Esophagus squamous epithelium (tissue), 5 donors: Measurements from ENCODE around the gene TERT. TPM values are rescaled to one million over a fixed set of nuclear protein-coding genes. Genes with fewer than 3 reads are reported as not detected.

Experiments used
- DNase-seq: peaks from one replicate; lab custom pipeline; 2025; lab: John Stamatoyannopoulos, UW
- H3K27ac ChIP-seq, 4 donors: fragments of 200-600 bp; sonication (generic); one replicate each; pipeline ENCODE4 v1.5.1; 2016 to 2019; ENCODE audit warnings: mild to moderate bottlenecking in 1 of 4
- H3K27me3 ChIP-seq, 4 donors: fragments of 200-600 bp; sonication (generic); 1 replicate in 3 of 4; 2 replicates in 1 of 4; pipeline versions ENCODE4 v1.5.1 to v1.6.0; 2017 to 2021; ENCODE audit warnings: antibody characterized with exemption in 1 of 4
- H3K36me3 ChIP-seq, 3 donors: fragments of 200-600 bp; sonication (generic); one replicate each; pipeline ENCODE4 v1.5.1; 2016 to 2019
- H3K4me1 ChIP-seq, 3 donors: fragments of 200-600 bp; sonication (generic); one replicate each; pipeline ENCODE4 v1.5.1; 2017 to 2019
- H3K4me3 ChIP-seq, 4 donors: fragments of 200-600 bp; sonication (generic); 1 replicate in 3 of 4; 2 replicates in 1 of 4; pipeline ENCODE4 v1.5.1; 2016 to 2019; ENCODE audit warnings: mild to moderate bottlenecking in 2 of 4, moderate library complexity in 1 of 4
- H3K9me3 ChIP-seq, 3 donors: fragments of 200-600 bp; sonication (generic); one replicate each; pipeline ENCODE4 v1.5.1; 2016 to 2019
- POLR2A ChIP-seq, 4 donors: fragments of 450-650 bp; IDR thresholded peaks; one replicate each; pipeline ENCODE4 v1.6.1; 2017; ENCODE audit warnings: antibody characterized with exemption in 4 of 4, mild to moderate bottlenecking in 4 of 4, moderate library complexity in 3 of 4
- WGBS, 2 donors: methylation state at CpG; one replicate each; pipeline ENCODE4 v1.1.5; 2018; 5-methylcytosine and 5-hydroxymethylcytosine counted together
- intact Hi-C: fragments of 100-400 bp; cut with DNase I; formaldehyde crosslinking; loops from one replicate; pipeline ENCODE4 v1.15.0; 2022
- total RNA-seq, 4 donors: library from RNA; depleted of rRNA; stranded (reverse); fragments of >200 nt; gene quantifications; one replicate each; pipeline ENCODE4 v1.1.0, GENCODE V29; 2016
- TF ChIP-seq, protein P1 (sequence below), 6 experiments: fragments of 450-650 bp in 4 of 6; fragments of 200-600 bp in 2 of 6; sonication (generic) in 2 of 6; IDR thresholded peaks; one replicate each; pipeline ENCODE4 v1.5.1; 2016 to 2019; ENCODE audit warnings: antibody characterized with exemption in 6 of 6, mild to moderate bottlenecking in 4 of 6, moderate library complexity in 4 of 6
- donor health status: DM: yes; HTN: yes; CAD: no.

The TERT gene
- total RNA-seq, 4 donors from 2014 or later: 0.19 to 9.5 (median 0.31) TPM; not detected in 1

DNA sequence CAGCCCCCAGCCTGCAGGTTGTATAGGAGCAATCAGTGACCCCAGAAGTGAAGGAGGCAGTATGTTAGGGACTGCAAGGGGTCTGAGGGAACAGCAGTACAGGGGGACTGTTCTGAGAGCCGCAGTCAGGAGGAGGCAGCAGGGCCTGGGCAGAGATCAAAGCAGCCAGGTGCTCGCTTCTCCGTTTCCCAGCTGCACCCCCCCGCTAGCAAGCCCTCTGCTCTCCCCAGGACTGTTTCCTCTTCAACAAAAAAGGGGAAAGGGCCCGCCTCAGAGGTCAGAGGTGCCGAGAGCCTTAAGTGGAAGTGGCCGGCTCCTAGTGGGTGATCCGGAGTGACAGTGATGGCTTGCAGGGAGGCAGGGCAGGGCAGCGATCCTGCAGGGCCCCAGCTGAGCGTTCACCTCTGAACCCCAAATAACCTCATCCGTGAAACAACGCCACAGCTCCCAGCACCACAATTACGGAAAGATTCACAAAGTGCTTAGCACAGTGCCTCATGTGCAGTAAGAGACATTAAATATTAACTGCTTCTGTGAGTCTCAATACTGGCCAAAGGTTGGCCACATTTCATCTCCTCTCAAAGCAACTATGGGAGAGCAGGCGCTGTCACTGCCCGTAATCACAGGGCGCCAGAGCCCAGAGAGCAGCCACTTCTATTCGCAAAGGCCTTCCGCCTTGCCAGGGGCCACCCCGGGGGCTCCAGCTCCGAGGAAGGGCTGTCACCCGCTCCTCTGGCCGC lies 42.1 kb upstream of the TERT start:
- no peak for DNase-seq
- H3K36me3 ChIP-seq: peaks cover 33 to 100% (median 59%) of the 10 kb centered on the region in 3 donors
- H3K27ac ChIP-seq: no peak overlapping the region
- TF ChIP-seq, protein P1, sequence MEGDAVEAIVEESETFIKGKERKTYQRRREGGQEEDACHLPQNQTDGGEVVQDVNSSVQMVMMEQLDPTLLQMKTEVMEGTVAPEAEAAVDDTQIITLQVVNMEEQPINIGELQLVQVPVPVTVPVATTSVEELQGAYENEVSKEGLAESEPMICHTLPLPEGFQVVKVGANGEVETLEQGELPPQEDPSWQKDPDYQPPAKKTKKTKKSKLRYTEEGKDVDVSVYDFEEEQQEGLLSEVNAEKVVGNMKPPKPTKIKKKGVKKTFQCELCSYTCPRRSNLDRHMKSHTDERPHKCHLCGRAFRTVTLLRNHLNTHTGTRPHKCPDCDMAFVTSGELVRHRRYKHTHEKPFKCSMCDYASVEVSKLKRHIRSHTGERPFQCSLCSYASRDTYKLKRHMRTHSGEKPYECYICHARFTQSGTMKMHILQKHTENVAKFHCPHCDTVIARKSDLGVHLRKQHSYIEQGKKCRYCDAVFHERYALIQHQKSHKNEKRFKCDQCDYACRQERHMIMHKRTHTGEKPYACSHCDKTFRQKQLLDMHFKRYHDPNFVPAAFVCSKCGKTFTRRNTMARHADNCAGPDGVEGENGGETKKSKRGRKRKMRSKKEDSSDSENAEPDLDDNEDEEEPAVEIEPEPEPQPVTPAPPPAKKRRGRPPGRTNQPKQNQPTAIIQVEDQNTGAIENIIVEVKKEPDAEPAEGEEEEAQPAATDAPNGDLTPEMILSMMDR (IDR thresholded peaks at IDR 0.05): no peak
- TF ChIP-seq POLR2A (IDR thresholded peaks at IDR 0.05): no peak
- H3K4me3 ChIP-seq: no peak overlapping the region
- no peaks in the 10 kb centered on the region for H3K9me3 ChIP-seq
- H3K27me3 ChIP-seq: no peaks in the 10 kb centered on the region
- peaks cover 0 to 15% (median 2%) of the 10 kb centered on the region in 3 donors for H3K4me1 ChIP-seq
- intact Hi-C loops: no loop called here
- WGBS, 2 donors: 81 to 89% methylated on average over 7 to 15 of the region's 22 CpGs

DNA sequence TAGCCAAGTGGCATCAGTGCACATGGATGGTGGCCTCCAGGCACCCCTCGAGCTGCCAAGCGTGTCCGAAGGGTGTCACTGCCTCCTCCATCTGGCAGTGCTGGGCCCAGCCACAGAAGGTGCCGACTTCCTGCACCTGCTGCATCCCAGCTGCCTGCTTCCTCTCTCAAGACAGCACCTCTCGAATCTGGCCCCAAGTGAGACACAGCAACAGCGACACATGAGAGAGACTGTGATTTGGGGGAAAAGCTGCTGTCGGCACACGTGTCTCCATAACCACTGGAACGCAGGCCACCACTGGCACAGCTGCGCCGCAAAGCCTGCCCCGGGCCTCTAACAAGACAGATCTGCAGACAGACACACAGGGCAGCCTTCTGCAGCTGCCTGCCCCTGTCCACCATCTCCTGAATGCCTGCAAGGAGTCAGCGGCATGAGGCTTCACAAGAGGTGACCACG lies 41.3 kb upstream of the TERT start:
- Histone ChIP-seq H3K27ac (no peak overlapping the region), H3K4me1 (peaks cover under 1 to 22% (median 8%) of the 10 kb centered on the region in 3 donors), H3K27me3 (no peaks in the 10 kb centered on the region), H3K9me3 (no peaks in the 10 kb centered on the region), H3K4me3 (no peak overlapping the region), H3K36me3 (peaks cover 32 to 100% (median 51%) of the 10 kb centered on the region in 3 donors)
- no peak for DNase-seq
- 93% methylated on average over 2 of the region's 14 CpGs; no CpG with 5 or more reads in 1 of the 2 donors for WGBS, 2 donors
- intact Hi-C loops: no loop called here
- TF ChIP-seq, protein P1 (IDR thresholded peaks at IDR 0.05): no peak
- TF ChIP-seq POLR2A (IDR thresholded peaks at IDR 0.05): no peak

DNA sequence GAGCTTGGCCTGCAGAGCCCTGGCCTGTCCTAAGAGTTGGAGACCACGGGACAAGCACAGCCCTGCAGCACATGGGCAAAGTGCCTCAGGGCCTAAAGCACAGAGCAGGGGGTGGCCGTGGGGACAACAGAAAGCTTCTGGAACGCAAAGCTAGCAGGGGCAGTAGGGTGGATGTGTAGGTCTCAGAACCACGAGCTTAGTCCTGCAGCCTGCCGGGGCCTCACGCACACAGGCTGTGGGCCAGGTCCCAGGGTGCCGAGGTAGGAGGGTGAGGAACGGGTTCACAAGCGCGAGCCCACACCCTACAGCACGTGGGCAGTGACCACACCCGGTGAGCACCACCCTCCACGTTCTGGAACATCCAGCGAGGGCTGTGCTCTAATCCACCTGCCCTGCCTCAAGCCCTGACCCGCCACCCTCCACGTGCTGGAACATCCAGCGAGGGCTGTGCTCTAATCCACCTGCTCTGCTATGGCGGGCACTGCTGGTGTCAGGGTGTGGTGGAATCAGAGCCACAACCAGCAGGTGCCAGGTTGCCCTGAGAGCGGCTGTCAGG lies 40.8 kb upstream of the TERT start:
- DNase-seq: no peak
- WGBS, 2 donors: 65 to 75% methylated on average over 5 to 7 of the region's 19 CpGs
- intact Hi-C loops: no loop called here

DNA sequence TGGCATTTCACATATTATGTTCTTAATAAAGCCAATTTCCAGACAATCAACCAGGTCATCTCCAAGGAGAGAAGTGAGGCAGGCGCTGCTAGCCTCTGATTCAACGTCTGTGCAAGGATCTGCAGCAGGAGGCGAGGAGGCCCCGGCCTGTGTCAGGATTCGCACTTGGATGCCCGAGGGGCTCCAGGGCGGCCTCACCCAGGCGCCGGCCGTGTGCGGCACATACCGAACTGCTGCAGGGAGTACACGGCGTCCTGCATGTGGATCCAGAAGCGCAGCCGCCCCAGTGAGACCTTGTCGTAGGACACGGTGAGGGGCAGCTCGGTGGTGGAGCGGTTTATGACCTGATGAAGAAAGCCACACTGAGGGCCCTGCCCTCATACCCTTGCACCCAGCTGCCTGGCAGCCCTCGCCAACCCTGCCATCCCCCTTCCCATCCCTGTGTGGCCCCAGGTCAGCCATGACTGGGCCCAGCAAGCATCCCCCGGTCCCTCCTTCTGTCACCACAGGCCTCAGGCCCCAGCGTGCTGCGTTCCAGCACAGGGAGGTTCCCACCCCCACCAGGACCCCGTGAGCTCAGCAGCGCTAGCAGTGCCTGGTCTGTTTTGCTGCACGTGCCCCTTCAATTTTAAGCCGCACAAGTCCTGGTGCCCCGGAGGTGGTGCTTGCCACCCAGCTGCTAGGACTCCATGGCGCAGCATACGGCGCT lies 40.1 kb upstream of the TERT start:
- peaks cover 9 to 34% (median 14%) of the 10 kb centered on the region in 3 donors for H3K4me1 ChIP-seq
- no peak for DNase-seq
- H3K27me3 ChIP-seq: no peaks in the 10 kb centered on the region
- H3K4me3 ChIP-seq: no peak overlapping the region
- H3K27ac ChIP-seq: no peak overlapping the region
- TF ChIP-seq, protein P1 (IDR thresholded peaks at IDR 0.05): no peak
- TF ChIP-seq POLR2A (IDR thresholded peaks at IDR 0.05): no peak
- intact Hi-C loops: no loop called here
- 92 to 96% methylated on average over 11 to 17 of the region's 32 CpGs for WGBS, 2 donors
- peaks cover 29 to 100% (median 49%) of the 10 kb centered on the region in 3 donors for H3K36me3 ChIP-seq
- no peaks in the 10 kb centered on the region for H3K9me3 ChIP-seq

More for the DNA sequence above, 40.8 kb upstream of the TERT start:
- no peaks in the 10 kb centered on the region for H3K27me3 ChIP-seq
- H3K36me3 ChIP-seq: peaks cover 32 to 100% (median 49%) of the 10 kb centered on the region in 3 donors
- H3K4me3 ChIP-seq: no peak overlapping the region
- H3K4me1 ChIP-seq: peaks cover 4 to 28% (median 11%) of the 10 kb centered on the region in 3 donors
- no peak for TF ChIP-seq POLR2A (IDR thresholded peaks at IDR 0.05)
- TF ChIP-seq, protein P1 (IDR thresholded peaks at IDR 0.05): no peak
- no peak overlapping the region for H3K27ac ChIP-seq
- no peaks in the 10 kb centered on the region for H3K9me3 ChIP-seq
